GM10847 (cell line): ENCODE data around the gene CEL.

Experiments used
- POLR2A ChIP-seq: IDR thresholded peaks from 2 replicates; pipeline ENCODE4 v1.6.1; 2011; ENCODE audit not compliant: insufficient read length; ENCODE audit errors: extremely low read depth

CEL gene

GRCh38 chr9:133056533-133056932, 5.2 kb upstream of the CEL start:
- TF ChIP-seq POLR2A: no peak

- TF ChIP-seq POLR2A: no peak
These were observed 4.8 kb upstream of the CEL start for GRCh38 chr9:133057006-133057405.

GRCh38 chr9:133057553-133057952, 4.2 kb upstream of the CEL start:
- no peak for TF ChIP-seq POLR2A

- no peak for TF ChIP-seq POLR2A
These were observed 3.7 kb upstream of the CEL start for GRCh38 chr9:133058071-133058470.

- TF ChIP-seq POLR2A: no peak
These were observed 3.0 kb upstream of the CEL start for GRCh38 chr9:133058550-133059320.

GRCh38 chr9:133059623-133060022, 2.2 kb upstream of the CEL start:
- TF ChIP-seq POLR2A: no peak

GRCh38 chr9:133060417-133060841, 1.4 kb upstream of the CEL start:
- TF ChIP-seq POLR2A: no peak

GRCh38 chr9:133063159-133063499, 1.3 kb downstream of the CEL start:
- no peak for TF ChIP-seq POLR2A

GRCh38 chr9:133063500-133064231, 1.9 kb downstream of the CEL start:
- TF ChIP-seq POLR2A: no peak

GRCh38 chr9:133064241-133065069, 2.7 kb downstream of the CEL start:
- no peak for TF ChIP-seq POLR2A

GRCh38 chr9:133065070-133065388, 3.2 kb downstream of the CEL start:
- TF ChIP-seq POLR2A: no peak

- TF ChIP-seq POLR2A: no peak
These were observed 4.6 kb downstream of the CEL start for GRCh38 chr9:133066181-133066983.

- TF ChIP-seq POLR2A: no peak
These were observed 5.2 kb downstream of the CEL start for GRCh38 chr9:133067006-133067405.

- TF ChIP-seq POLR2A: no peak
These were observed 6.0 kb downstream of the CEL start for GRCh38 chr9:133067813-133068212.
